GM19043 (cell line): Measurements from ENCODE around the gene OR2Z1.
"Not testable (repeated sequence)": the region's sequence is repeated elsewhere in the genome, so short reads cannot be mapped to it uniquely, and the experiment has no call there.

Source experiments
- ATAC-seq: cut with Tn5 transposase; IDR thresholded peaks from one replicate; pipeline ENCODE4 v1.9.1; 2021; ENCODE audit warnings: low read depth; ENCODE audit not compliant: unreplicated experiment

Gene OR2Z1

GRCh38 chr19:8702350-8702749 lies 19.1 kb upstream of the OR2Z1 start:
- ATAC-seq: no peak

- no peak for ATAC-seq
These were observed 18.2 kb upstream of the OR2Z1 start for GRCh38 chr19:8703223-8703622.

GRCh38 chr19:8705304-8705703 lies 16.1 kb upstream of the OR2Z1 start:
- not testable (repeated sequence) for ATAC-seq

- ATAC-seq: no peak
These were observed 15.7 kb upstream of the OR2Z1 start for GRCh38 chr19:8705742-8706141.

GRCh38 chr19:8710337-8710736 lies 11.1 kb upstream of the OR2Z1 start:
- not testable (repeated sequence) for ATAC-seq

- ATAC-seq: no peak
These were observed 598 bp downstream of the OR2Z1 start for GRCh38 chr19:8722032-8722431.

- ATAC-seq: no peak
These were observed 2.8 kb downstream of the OR2Z1 start for GRCh38 chr19:8724276-8724675.

GRCh38 chr19:8731428-8732169 lies 10.2 kb downstream of the OR2Z1 start:
- ATAC-seq: no peak

- ATAC-seq: no peak
These were observed 16.9 kb downstream of the OR2Z1 start for GRCh38 chr19:8738377-8738776.

GRCh38 chr19:8739291-8740065 lies 18.0 kb downstream of the OR2Z1 start:
- not testable (repeated sequence) for ATAC-seq

- not testable (repeated sequence) for ATAC-seq
These were observed 45.8 kb downstream of the OR2Z1 start for GRCh38 chr19:8767257-8767656.

GRCh38 chr19:8769265-8769664 lies 47.8 kb downstream of the OR2Z1 start:
- not testable (repeated sequence) for ATAC-seq

- ATAC-seq: not testable (repeated sequence)
These were observed 52.2 kb downstream of the OR2Z1 start for GRCh38 chr19:8773587-8773986.
